H9 (cell line): ENCODE results near the gene SLC16A7. TPM values are rescaled to one million over a fixed set of nuclear protein-coding genes. Genes with fewer than 3 reads are reported as not detected.

Source experiments
- DNase-seq: peaks from one replicate; pipeline ENCODE4 v3.0.0-alpha.2; 2017
- H2AFZ ChIP-seq: one replicate; pipeline ENCODE4 v1.6.1; 2013; ENCODE audit warnings: mild to moderate bottlenecking, low read length, control low read depth, moderate library complexity
- H2AK5ac ChIP-seq: 2 replicates; pipeline ENCODE4 v1.6.1; 2013; ENCODE audit warnings: low read length, control low read depth, mixed read lengths; ENCODE audit not compliant: insufficient read length
- H2BK120ac ChIP-seq: one replicate; pipeline ENCODE4 v1.6.1; 2013; ENCODE audit warnings: low read depth, mild to moderate bottlenecking, low read length, control low read depth, inconsistent platforms; ENCODE audit not compliant: poor library complexity, severe bottlenecking
- H2BK12ac ChIP-seq: 2 replicates; pipeline ENCODE4 v1.6.1; 2013; ENCODE audit warnings: low read length, control low read depth, mixed read lengths, low read depth; ENCODE audit not compliant: insufficient read length
- H2BK15ac ChIP-seq: 2 replicates; pipeline ENCODE4 v1.6.1; 2013; ENCODE audit warnings: low read depth, low read length, control low read depth
- H2BK20ac ChIP-seq: one replicate; pipeline ENCODE4 v1.6.1; 2013; ENCODE audit warnings: low read depth, mild to moderate bottlenecking, low read length, control low read depth, inconsistent platforms; ENCODE audit not compliant: poor library complexity, severe bottlenecking
- H2BK5ac ChIP-seq: 2 replicates; pipeline ENCODE4 v1.6.1; 2013; ENCODE audit warnings: low read length, control low read depth, mixed read lengths; ENCODE audit not compliant: insufficient read length
- H3K14ac ChIP-seq: 2 replicates; pipeline ENCODE4 v1.6.1; 2013; ENCODE audit warnings: low read length, control low read depth; ENCODE audit not compliant: insufficient read depth
- H3K18ac ChIP-seq: 2 replicates; pipeline ENCODE4 v1.6.1; 2013; ENCODE audit warnings: low read depth, mild to moderate bottlenecking, mixed read lengths, low read length, control low read depth; ENCODE audit not compliant: insufficient read length
- H3K23ac ChIP-seq: 2 replicates; pipeline ENCODE4 v1.6.1; 2013; ENCODE audit warnings: low read length, control low read depth, mixed read lengths, low read depth; ENCODE audit not compliant: insufficient read length
- H3K23me2 ChIP-seq: 2 replicates; pipeline ENCODE4 v1.6.1; 2013; ENCODE audit warnings: low read depth, mild to moderate bottlenecking, mixed read lengths, low read length, control low read depth; ENCODE audit not compliant: insufficient read length, poor library complexity, severe bottlenecking
- H3K27ac ChIP-seq: 2 replicates; pipeline ENCODE4 v1.5.1; 2013; ENCODE audit warnings: low read length, control low read depth, mixed read lengths, low read depth; ENCODE audit not compliant: insufficient read length
- H3K27me3 ChIP-seq: 2 replicates; pipeline ENCODE4 v1.6.1; 2013; ENCODE audit warnings: low read length, control low read depth, inconsistent platforms; ENCODE audit not compliant: insufficient read depth
- H3K4ac ChIP-seq: 2 replicates; pipeline ENCODE4 v1.6.1; 2013; ENCODE audit warnings: low read depth, mild to moderate bottlenecking, control low read depth, inconsistent platforms, low read length, moderate library complexity
- H3K4me1 ChIP-seq: 2 replicates; pipeline ENCODE4 v1.6.1; 2013; ENCODE audit warnings: low read length, control low read depth, inconsistent platforms; ENCODE audit not compliant: insufficient read depth
- H3K4me2 ChIP-seq: 2 replicates; pipeline ENCODE4 v1.6.1; 2013; ENCODE audit warnings: low read length, control low read depth, mixed read lengths; ENCODE audit not compliant: insufficient read length, insufficient read depth
- H3K56ac ChIP-seq: 2 replicates; pipeline ENCODE4 v1.6.1; 2013; ENCODE audit warnings: low read depth, mild to moderate bottlenecking, mixed read lengths, low read length, control low read depth; ENCODE audit not compliant: insufficient read length
- H3K79me1 ChIP-seq: 2 replicates; pipeline ENCODE4 v1.6.1; 2013; ENCODE audit warnings: low read depth, mild to moderate bottlenecking, moderate library complexity, low read length, control low read depth, inconsistent platforms; ENCODE audit not compliant: insufficient read depth, poor library complexity, severe bottlenecking
- H3K79me2 ChIP-seq: 2 replicates; pipeline ENCODE4 v1.6.1; 2013; ENCODE audit warnings: low read length, control low read depth, inconsistent platforms; ENCODE audit not compliant: insufficient read depth
- H3K9ac ChIP-seq: 2 replicates; pipeline ENCODE4 v1.6.1; 2013; ENCODE audit warnings: low read length, control low read depth, mixed read lengths; ENCODE audit not compliant: insufficient read length; ENCODE audit errors: extremely low read depth
- H3K9me3 ChIP-seq: one replicate; pipeline ENCODE4 v1.6.1; 2013; ENCODE audit warnings: low read depth, low read length, inconsistent platforms; ENCODE audit not compliant: control insufficient read depth
- H3T11ph ChIP-seq: one replicate; pipeline ENCODE4 v1.6.1; 2013; ENCODE audit warnings: mild to moderate bottlenecking, low read length, control low read depth, inconsistent platforms
- H4K20me1 ChIP-seq: one replicate; pipeline ENCODE4 v1.6.1; 2013; ENCODE audit not compliant: control insufficient read depth, insufficient read length, insufficient read depth
- H4K5ac ChIP-seq: 2 replicates; pipeline ENCODE4 v1.6.1; 2013; ENCODE audit warnings: low read depth, mild to moderate bottlenecking, mixed read lengths, low read length, control low read depth; ENCODE audit not compliant: insufficient read length
- H4K8ac ChIP-seq: replicated peaks from 2 replicates; pipeline ENCODE4 v1.6.1; 2013; ENCODE audit warnings: low read length, control low read depth, mixed read lengths, low read depth; ENCODE audit not compliant: insufficient read length
- H4K91ac ChIP-seq: 2 replicates; pipeline ENCODE4 v1.6.1; 2013; ENCODE audit warnings: low read depth, mild to moderate bottlenecking, moderate library complexity, mixed read lengths, low read length, control low read depth; ENCODE audit not compliant: insufficient read length
- H3K27ac Mint-ChIP-seq, 3 experiments: 2 replicates in 2 of 3; 3 replicates in 1 of 3; pipeline ENCODE4 v1.8.0; 2020 to 2021; ENCODE audit warnings: mixed read lengths in 3 of 3, mild to moderate bottlenecking in 1 of 3, moderate library complexity in 1 of 3
- H3K27me3 Mint-ChIP-seq: 2 replicates; pipeline ENCODE4 v1.8.0; 2021; ENCODE audit warnings: low read depth, mild to moderate bottlenecking, moderate library complexity, mixed read lengths
- H3K36me3 Mint-ChIP-seq, 3 experiments: 2 replicates in 2 of 3; 3 replicates in 1 of 3; pipeline ENCODE4 v1.8.0; 2020 to 2021; ENCODE audit warnings: low read depth in 3 of 3, mixed read lengths in 3 of 3; ENCODE audit not compliant: insufficient read depth in 1 of 3
- H3K4me1 Mint-ChIP-seq, 2 experiments: 2 replicates each; pipeline ENCODE4 v1.8.0; 2020; ENCODE audit warnings: mixed read lengths in 2 of 2
- H3K4me3 Mint-ChIP-seq, 2 experiments: 2 replicates in 1 of 2; 3 replicates in 1 of 2; pipeline ENCODE4 v1.8.0; 2020 to 2021; ENCODE audit warnings: mild to moderate bottlenecking in 2 of 2, mixed read lengths in 2 of 2, moderate library complexity in 1 of 2
- H3K9me3 Mint-ChIP-seq, 2 experiments: 2 replicates in 1 of 2; 3 replicates in 1 of 2; pipeline ENCODE4 v1.8.0; 2020; ENCODE audit warnings: mild to moderate bottlenecking in 2 of 2, mixed read lengths in 2 of 2, moderate library complexity in 1 of 2
- CTCF ChIP-seq: fragments of 200-600 bp; sonication (generic); conservative IDR thresholded peaks from 3 replicates; pipeline ENCODE4 v1.8.0; 2021; ENCODE audit warnings: antibody characterized with exemption, mild to moderate bottlenecking
- WGBS: extraction: QIAGEN DNeasy Blood & Tissue Kit; methylation state at CpG from one replicate; pipeline ENCODE4 v1.1.7; 2013; ENCODE audit warnings: missing lambda C conversion rate, low lambda C conversion rate, mixed read lengths; ENCODE audit not compliant: insufficient read length; ENCODE audit errors: extremely low coverage; 5-methylcytosine and 5-hydroxymethylcytosine counted together
- total RNA-seq: library from RNA; stranded (reverse); gene quantifications from 2 replicates; pipeline ENCODE4 v1.2.1, GENCODE V29; 2021

Gene SLC16A7
- total RNA-seq, 1 experiment from 2014 or later: 2.2 TPM

GRCh38 chr12:59717436-59717835, 121.6 kb downstream of the SLC16A7 start:
- no peaks in the 10 kb centered on the region for H3K27me3 Mint-ChIP-seq
- no peak overlapping the region for H3K4ac ChIP-seq
- no peak overlapping the region for H3K27ac ChIP-seq
- H2BK15ac ChIP-seq: no peak overlapping the region
- no peak overlapping the region for H3K9ac ChIP-seq
- no peak overlapping the region for H3K18ac ChIP-seq
- no peak overlapping the region for H4K5ac ChIP-seq
- no CpG with 5 or more reads among the region's 2 CpGs for WGBS
- no peak overlapping the region for H3K4me3 Mint-ChIP-seq
- H2BK20ac ChIP-seq: no peak overlapping the region
- H3K14ac ChIP-seq: no peak overlapping the region
- H3K79me1 ChIP-seq: no peaks in the 10 kb centered on the region
- H2BK120ac ChIP-seq: no peak overlapping the region
- no peak for TF ChIP-seq CTCF
- H3K36me3 Mint-ChIP-seq: no peaks in the 10 kb centered on the region
- no peak overlapping the region for H2AFZ ChIP-seq
- no peak overlapping the region for H3T11ph ChIP-seq
- no peaks in the 10 kb centered on the region for H3K4me1 ChIP-seq
- no peak overlapping the region for H3K27ac Mint-ChIP-seq
- no peak overlapping the region for H4K8ac ChIP-seq
- H4K91ac ChIP-seq: no peak overlapping the region
- H3K4me1 Mint-ChIP-seq: no peaks in the 10 kb centered on the region
- no peaks in the 10 kb centered on the region for H3K79me2 ChIP-seq
- H2AK5ac ChIP-seq: no peak overlapping the region
- H3K4me2 ChIP-seq: no peak overlapping the region
- H3K9me3 ChIP-seq: no peaks in the 10 kb centered on the region
- DNase-seq: no peak
- no peak overlapping the region for H3K56ac ChIP-seq
- no peak overlapping the region for H2BK12ac ChIP-seq
- no peaks in the 10 kb centered on the region for H3K27me3 ChIP-seq
- H3K23ac ChIP-seq: no peak overlapping the region
- no peaks in the 10 kb centered on the region for H3K9me3 Mint-ChIP-seq
- no peaks in the 10 kb centered on the region for H4K20me1 ChIP-seq
- no peak overlapping the region for H2BK5ac ChIP-seq
- no peaks in the 10 kb centered on the region for H3K23me2 ChIP-seq
